Neuronal stem cell (in vitro differentiated cells): ENCODE measurements around the gene FKBP7.

ENCODE experiments used
- DNase-seq: peaks from one replicate; pipeline ENCODE4 v3.0.0-alpha.2; 2013; ENCODE audit warnings: low spot score
- H2AFZ ChIP-seq: one replicate; pipeline ENCODE4 v1.6.1; 2013; ENCODE audit warnings: mild to moderate bottlenecking, low read length, inconsistent platforms
- H2AK5ac ChIP-seq: 2 replicates; pipeline ENCODE4 v1.6.1; 2013; ENCODE audit warnings: low read depth, mild to moderate bottlenecking, inconsistent platforms, low read length, moderate library complexity, mixed read lengths
- H2BK120ac ChIP-seq: 2 replicates; pipeline ENCODE4 v1.6.1; 2013; ENCODE audit warnings: low read depth, mild to moderate bottlenecking, inconsistent platforms, low read length, moderate library complexity, mixed read lengths
- H2BK12ac ChIP-seq: one replicate; pipeline ENCODE4 v1.6.1; 2013; ENCODE audit warnings: low read length, inconsistent platforms
- H2BK15ac ChIP-seq: 2 replicates; pipeline ENCODE4 v1.6.1; 2013; ENCODE audit warnings: mild to moderate bottlenecking, low read length, inconsistent platforms, mixed read lengths
- H2BK5ac ChIP-seq: one replicate; pipeline ENCODE4 v1.6.1; 2013; ENCODE audit warnings: inconsistent platforms, mild to moderate bottlenecking, low read length, moderate library complexity
- H3K14ac ChIP-seq: one replicate; pipeline ENCODE4 v1.6.1; 2013; ENCODE audit warnings: low read length, inconsistent platforms
- H3K18ac ChIP-seq: 2 replicates; pipeline ENCODE4 v1.6.1; 2013; ENCODE audit warnings: low read length, inconsistent platforms
- H3K23ac ChIP-seq: 2 replicates; pipeline ENCODE4 v1.6.1; 2013; ENCODE audit warnings: low read depth, mild to moderate bottlenecking, mixed read lengths, low read length, inconsistent platforms; ENCODE audit not compliant: poor library complexity
- H3K27ac ChIP-seq: replicated peaks from 3 replicates; pipeline ENCODE4 v1.5.1; 2013; ENCODE audit warnings: low read length, inconsistent platforms
- H3K27me3 ChIP-seq, 3 experiments: 2 replicates each; pipeline ENCODE4 v1.6.1; 2013; ENCODE audit warnings: low read length in 3 of 3, mild to moderate bottlenecking in 2 of 3, inconsistent platforms in 1 of 3, low read depth in 1 of 3, mixed read lengths in 1 of 3, moderate library complexity in 1 of 3; ENCODE audit not compliant: control insufficient read depth in 3 of 3, insufficient read depth in 3 of 3
- H3K36me3 ChIP-seq, 2 donors: replicated peaks in 1 of 2; 2 replicates each; pipeline ENCODE4 v1.6.1; 2013; ENCODE audit warnings: low read length in 2 of 2; ENCODE audit not compliant: control insufficient read depth in 2 of 2, insufficient read depth in 2 of 2
- H3K4ac ChIP-seq: 2 replicates; pipeline ENCODE4 v1.6.1; 2013; ENCODE audit warnings: inconsistent platforms, mild to moderate bottlenecking, low read length, moderate library complexity
- H3K4me1 ChIP-seq, 2 donors: 1 replicate in 1 of 2; 2 replicates in 1 of 2; pipeline ENCODE4 v1.6.1; 2013; ENCODE audit warnings: low read length in 2 of 2, low read depth in 1 of 2; ENCODE audit not compliant: control insufficient read depth in 2 of 2, insufficient read depth in 1 of 2
- H3K4me2 ChIP-seq: one replicate; pipeline ENCODE4 v1.6.1; 2013; ENCODE audit warnings: mild to moderate bottlenecking, low read length, inconsistent platforms; ENCODE audit not compliant: insufficient read depth, poor library complexity, severe bottlenecking
- H3K4me3 ChIP-seq, 2 donors: 2 replicates each; pipeline ENCODE4 v1.5.1; 2013; ENCODE audit warnings: low read length in 2 of 2, mild to moderate bottlenecking in 2 of 2, inconsistent platforms in 1 of 2, moderate library complexity in 1 of 2
- H3K79me1 ChIP-seq: one replicate; pipeline ENCODE4 v1.6.1; 2013; ENCODE audit warnings: low read depth, mild to moderate bottlenecking, inconsistent platforms, low read length, moderate library complexity
- H3K9ac ChIP-seq: one replicate; pipeline ENCODE4 v1.6.1; 2013; ENCODE audit warnings: mild to moderate bottlenecking, low read depth, low read length, inconsistent platforms; ENCODE audit not compliant: poor library complexity
- H3K9me3 ChIP-seq, 2 donors: replicated peaks in 1 of 2; 2 replicates each; pipeline versions ENCODE3 to v1.6.1; 2013; ENCODE audit warnings: low read length in 2 of 2, mild to moderate bottlenecking in 2 of 2, inconsistent platforms in 1 of 2, low read depth in 1 of 2, mixed read lengths in 1 of 2, moderate library complexity in 1 of 2; ENCODE audit not compliant: control insufficient read depth in 2 of 2, insufficient read depth in 1 of 2
- H4K8ac ChIP-seq: one replicate; pipeline ENCODE4 v1.6.1; 2013; ENCODE audit warnings: low read depth, mild to moderate bottlenecking, inconsistent platforms, low read length, moderate library complexity
- H4K91ac ChIP-seq: one replicate; pipeline ENCODE4 v1.6.1; 2013; ENCODE audit warnings: low read length, low read depth, mild to moderate bottlenecking, inconsistent platforms; ENCODE audit not compliant: poor library complexity
- WGBS, 2 donors: extraction: QIAGEN DNeasy Blood & Tissue Kit; methylation state at CpG; one replicate each; pipeline ENCODE4 v1.1.7; 2013; ENCODE audit warnings: missing lambda C conversion rate in 2 of 2, mixed read lengths in 1 of 2; ENCODE audit not compliant: insufficient read length in 2 of 2, insufficient replicate concordance in 1 of 2; ENCODE audit errors: extremely low coverage in 2 of 2; 5-methylcytosine and 5-hydroxymethylcytosine counted together

FKBP7 gene

GRCh38 chr2:178478130-178478438 is 316 bp downstream of the FKBP7 start:
- Histone ChIP-seq H3K36me3 (peaks cover 0 to 10% of the 10 kb centered on the region in 2 donors), H3K23ac (no peak overlapping the region), H3K18ac (peak overlapping the region; percentile 38), H2AK5ac (no peak overlapping the region), H3K14ac (no peak overlapping the region), H3K9ac (peak overlapping the region; percentile 79), H4K8ac (no peak overlapping the region), H3K4me1 (peaks cover 0 to 4% of the 10 kb centered on the region in 2 donors), H3K79me1 (no peaks in the 10 kb centered on the region), H2BK120ac (no peak overlapping the region), H2AFZ (peak overlapping the region; percentile 82), H3K27me3 (no peaks in the 10 kb centered on the region), H2BK12ac (no peak overlapping the region), H3K4ac (no peak overlapping the region), H2BK5ac (no peak overlapping the region), H3K27ac (no peak overlapping the region), H3K4me2 (peak overlapping the region; percentile 92), H2BK15ac (no peak overlapping the region), H3K9me3 (no peaks in the 10 kb centered on the region), H4K91ac (no peak overlapping the region), H3K4me3 (peak overlapping the region; percentile 70 to 91)
- DNase-seq = no peak
- WGBS, 2 donors = no CpG with 5 or more reads among the region's 10 CpGs

GRCh38 chr2:178477443-178478129 is 814 bp downstream of the FKBP7 start:
- no peak overlapping the region for H2BK120ac ChIP-seq
- H2BK5ac ChIP-seq = no peak overlapping the region
- no peak overlapping the region for H3K18ac ChIP-seq
- H3K23ac ChIP-seq = no peak overlapping the region
- H3K27me3 ChIP-seq = no peaks in the 10 kb centered on the region
- H2AFZ ChIP-seq = peak overlapping the region; percentile 82
- no peak overlapping the region for H2BK12ac ChIP-seq
- peak overlapping the region in 1 of 2 donors; percentile 70 for H3K4me3 ChIP-seq
- H4K8ac ChIP-seq = no peak overlapping the region
- no CpG with 5 or more reads among the region's 3 CpGs for WGBS, 2 donors
- H3K14ac ChIP-seq = no peak overlapping the region
- H3K4ac ChIP-seq = no peak overlapping the region
- H2AK5ac ChIP-seq = no peak overlapping the region
- H3K27ac ChIP-seq = no peak overlapping the region
- H3K9ac ChIP-seq = no peak overlapping the region
- peaks cover 0 to 4% of the 10 kb centered on the region in 2 donors for H3K4me1 ChIP-seq
- no peak overlapping the region for H2BK15ac ChIP-seq
- peaks cover 0 to 10% of the 10 kb centered on the region in 2 donors for H3K36me3 ChIP-seq
- no peaks in the 10 kb centered on the region for H3K79me1 ChIP-seq
- peak overlapping the region; percentile 13 for H3K4me2 ChIP-seq
- DNase-seq = no peak
- H3K9me3 ChIP-seq = no peaks in the 10 kb centered on the region
- no peak overlapping the region for H4K91ac ChIP-seq

- no peak overlapping the region for H2BK5ac ChIP-seq
- no peaks in the 10 kb centered on the region for H3K27me3 ChIP-seq
- no peak overlapping the region for H2BK12ac ChIP-seq
- DNase-seq = no peak
- no peak overlapping the region for H3K27ac ChIP-seq
- H2AK5ac ChIP-seq = no peak overlapping the region
- H3K18ac ChIP-seq = no peak overlapping the region
- H3K9ac ChIP-seq = no peak overlapping the region
- H3K14ac ChIP-seq = no peak overlapping the region
- H3K4ac ChIP-seq = no peak overlapping the region
- H3K36me3 ChIP-seq = peaks cover 0 to 13% of the 10 kb centered on the region in 2 donors
- H3K79me1 ChIP-seq = no peaks in the 10 kb centered on the region
- no peak overlapping the region for H2AFZ ChIP-seq
- no peaks in the 10 kb centered on the region for H3K9me3 ChIP-seq
- H3K4me3 ChIP-seq = no peak overlapping the region
- peaks cover 0 to 2% of the 10 kb centered on the region in 2 donors for H3K4me1 ChIP-seq
- H2BK15ac ChIP-seq = no peak overlapping the region
- no peak overlapping the region for H4K8ac ChIP-seq
- H3K4me2 ChIP-seq = no peak overlapping the region
- H3K23ac ChIP-seq = no peak overlapping the region
- no peak overlapping the region for H4K91ac ChIP-seq
- no peak overlapping the region for H2BK120ac ChIP-seq
Measured at GRCh38 chr2:178476477-178476876, 1.9 kb downstream of the FKBP7 start.

DNA sequence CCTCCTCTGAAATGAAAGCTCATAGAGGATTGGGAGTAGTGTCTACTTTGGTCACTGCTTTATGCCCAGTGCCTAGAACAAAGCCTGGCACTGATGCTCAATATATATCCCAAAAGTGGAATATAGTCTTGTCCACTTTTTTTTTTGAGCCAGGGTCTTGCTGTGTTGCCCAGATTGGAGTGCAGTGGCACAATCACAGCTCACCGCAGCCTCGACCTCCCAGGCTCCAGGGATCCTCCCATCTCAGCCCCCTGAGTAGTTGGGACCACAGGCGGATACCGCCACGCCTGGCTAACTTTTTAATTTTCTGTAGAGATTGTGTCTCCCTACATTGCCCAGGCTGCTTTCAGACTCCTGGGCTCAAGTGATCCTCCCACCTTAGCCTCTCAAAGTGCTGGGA is 3.8 kb downstream of the FKBP7 start:
- H3K27ac ChIP-seq = no peak overlapping the region
- H3K9me3 ChIP-seq = no peaks in the 10 kb centered on the region
- no peak overlapping the region for H2BK5ac ChIP-seq
- no peak overlapping the region for H3K4me3 ChIP-seq
- no peak for DNase-seq
- H4K8ac ChIP-seq = no peak overlapping the region
- H2BK15ac ChIP-seq = no peak overlapping the region
- H2BK120ac ChIP-seq = no peak overlapping the region
- H2AFZ ChIP-seq = no peak overlapping the region
- no peaks in the 10 kb centered on the region for H3K79me1 ChIP-seq
- H3K4ac ChIP-seq = no peak overlapping the region
- no peak overlapping the region for H2AK5ac ChIP-seq
- H3K14ac ChIP-seq = no peak overlapping the region
- H3K4me1 ChIP-seq = no peaks in the 10 kb centered on the region
- peaks cover 0 to 23% of the 10 kb centered on the region in 2 donors for H3K36me3 ChIP-seq
- H4K91ac ChIP-seq = no peak overlapping the region
- no peaks in the 10 kb centered on the region for H3K27me3 ChIP-seq
- H3K18ac ChIP-seq = no peak overlapping the region
- no peak overlapping the region for H3K23ac ChIP-seq
- H3K4me2 ChIP-seq = no peak overlapping the region
- H2BK12ac ChIP-seq = no peak overlapping the region
- no CpG with 5 or more reads among the region's 5 CpGs for WGBS, 2 donors
- H3K9ac ChIP-seq = no peak overlapping the region
